MCF 10A (cell line): ENCODE measurements around the gene ZNF827. TPM values are rescaled to one million over a fixed set of nuclear protein-coding genes. Genes with fewer than 3 reads are reported as not detected.
A peak's percentile ranks its signal among the peaks of the same experiment; 100 is the strongest.
"Not testable (repeated sequence)": the region's sequence is repeated elsewhere in the genome, so short reads cannot be mapped to it uniquely, and the experiment has no call there.

Experiments used
- BruUV-seq: library from RNA; stranded (reverse); fragments of 400-500 nt; replicated peaks from 2 replicates; lab custom pipeline; 2021; lab: Mats Ljungman, UMichigan
- CTCF ChIA-PET: fragments of 300-600 bp; sonication (Branson Sonifier 250); formaldehyde crosslinking; extraction: SDS; loops from one replicate; lab custom pipeline; 2021; ENCODE audit warnings: antibody characterized with exemption, inconsistent platforms; lab: Yijun Ruan, JAX
- POLR2A ChIA-PET: fragments of 300-600, 350-650 bp; sonication (Branson Sonifier 250); formaldehyde crosslinking; extraction: SDS; loops from one replicate; lab custom pipeline; 2020; ENCODE audit warnings: antibody characterized with exemption, inconsistent platforms; lab: Yijun Ruan, JAX
- DNase-seq: peaks from one replicate; pipeline ENCODE4 v3.0.0-alpha.2; 2018; ENCODE audit not compliant: unreplicated experiment
- H3K27ac Mint-ChIP-seq: one replicate; pipeline ENCODE4 v1.8.0; 2022; ENCODE audit warnings: mild to moderate bottlenecking, low read depth, mixed read lengths; ENCODE audit not compliant: unreplicated experiment
- H3K27me3 Mint-ChIP-seq: one replicate; pipeline ENCODE4 v1.8.0; 2022; ENCODE audit warnings: mixed read lengths; ENCODE audit not compliant: insufficient read depth, unreplicated experiment
- H3K36me3 Mint-ChIP-seq: one replicate; pipeline ENCODE4 v1.8.0; 2022; ENCODE audit warnings: mild to moderate bottlenecking, moderate library complexity, mixed read lengths; ENCODE audit not compliant: insufficient read depth, unreplicated experiment
- H3K4me1 Mint-ChIP-seq: one replicate; pipeline ENCODE4 v1.8.0; 2022; ENCODE audit warnings: mixed read lengths; ENCODE audit not compliant: insufficient read depth, unreplicated experiment
- H3K4me3 Mint-ChIP-seq: one replicate; pipeline ENCODE4 v1.8.0; 2022; ENCODE audit warnings: mild to moderate bottlenecking, moderate library complexity, mixed read lengths; ENCODE audit not compliant: unreplicated experiment
- H3K9me3 Mint-ChIP-seq: one replicate; pipeline ENCODE4 v1.8.0; 2022; ENCODE audit warnings: mixed read lengths; ENCODE audit not compliant: unreplicated experiment
- intact Hi-C: fragments of 100-400 bp; cut with micrococcal nuclease; formaldehyde crosslinking; loops from 2 replicates; pipeline ENCODE4 v1.14.1; 2022
- total RNA-seq: library from RNA; stranded (reverse); gene quantifications from 2 replicates; pipeline ENCODE4 v1.2.3, GENCODE V29; 2022
- TF ChIP-seq, protein P1 (sequence below): fragments of 200-600 bp; IDR thresholded peaks from one replicate; pipeline ENCODE4 v1.8.0; 2022; ENCODE audit warnings: antibody characterized with exemption, mild to moderate bottlenecking; ENCODE audit not compliant: unreplicated experiment

Gene ZNF827
- total RNA-seq, 1 experiment from 2014 or later, result 11.3 TPM

DNA sequence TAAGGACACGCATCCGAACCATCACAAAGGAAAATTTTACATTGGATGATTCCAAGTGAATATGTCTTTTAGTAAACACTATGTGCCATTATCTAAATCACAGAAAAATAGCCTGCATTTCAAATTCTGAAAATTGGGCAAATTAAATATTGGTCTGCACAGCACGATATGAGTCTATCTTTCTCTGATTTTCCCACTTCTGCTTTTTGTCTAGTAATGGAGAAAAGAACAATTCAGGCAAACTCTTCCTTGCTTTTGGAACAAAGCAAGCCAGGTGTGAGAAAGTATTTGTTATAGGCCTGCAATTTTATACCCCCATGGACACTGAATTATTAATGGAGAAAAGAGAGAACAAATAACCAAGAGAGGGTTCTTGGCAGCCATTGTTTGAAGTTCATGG is 97.8 kb downstream of the ZNF827 start:
- H3K27ac Mint-ChIP-seq, result no peak overlapping the region
- ChIA-PET CTCF (interaction anchor here (0.6 to 2.4 kb wide), 4 partner anchors 12 to 219 kb away, joined by 3 to 8 read pairs (median 4); no protein-coding TSS in a partner anchor), POLR2A (interaction anchor here (0.6 to 1.9 kb wide), 2 partner anchors 37 to 114 kb away, joined by 3 to 4 read pairs; no protein-coding TSS in a partner anchor)
- H3K4me3 Mint-ChIP-seq, result no peak overlapping the region
- intact Hi-C loops, result no loop called here
- peaks cover 7% of the 10 kb centered on the region for H3K36me3 Mint-ChIP-seq
- H3K9me3 Mint-ChIP-seq, result no peaks in the 10 kb centered on the region
- no TSS peak for BruUV-seq
- TF ChIP-seq, protein P1, sequence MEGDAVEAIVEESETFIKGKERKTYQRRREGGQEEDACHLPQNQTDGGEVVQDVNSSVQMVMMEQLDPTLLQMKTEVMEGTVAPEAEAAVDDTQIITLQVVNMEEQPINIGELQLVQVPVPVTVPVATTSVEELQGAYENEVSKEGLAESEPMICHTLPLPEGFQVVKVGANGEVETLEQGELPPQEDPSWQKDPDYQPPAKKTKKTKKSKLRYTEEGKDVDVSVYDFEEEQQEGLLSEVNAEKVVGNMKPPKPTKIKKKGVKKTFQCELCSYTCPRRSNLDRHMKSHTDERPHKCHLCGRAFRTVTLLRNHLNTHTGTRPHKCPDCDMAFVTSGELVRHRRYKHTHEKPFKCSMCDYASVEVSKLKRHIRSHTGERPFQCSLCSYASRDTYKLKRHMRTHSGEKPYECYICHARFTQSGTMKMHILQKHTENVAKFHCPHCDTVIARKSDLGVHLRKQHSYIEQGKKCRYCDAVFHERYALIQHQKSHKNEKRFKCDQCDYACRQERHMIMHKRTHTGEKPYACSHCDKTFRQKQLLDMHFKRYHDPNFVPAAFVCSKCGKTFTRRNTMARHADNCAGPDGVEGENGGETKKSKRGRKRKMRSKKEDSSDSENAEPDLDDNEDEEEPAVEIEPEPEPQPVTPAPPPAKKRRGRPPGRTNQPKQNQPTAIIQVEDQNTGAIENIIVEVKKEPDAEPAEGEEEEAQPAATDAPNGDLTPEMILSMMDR, result no peak
- H3K27me3 Mint-ChIP-seq, result no peaks in the 10 kb centered on the region
- H3K4me1 Mint-ChIP-seq, result peaks cover 41% of the 10 kb centered on the region
- no peak for DNase-seq

DNA sequence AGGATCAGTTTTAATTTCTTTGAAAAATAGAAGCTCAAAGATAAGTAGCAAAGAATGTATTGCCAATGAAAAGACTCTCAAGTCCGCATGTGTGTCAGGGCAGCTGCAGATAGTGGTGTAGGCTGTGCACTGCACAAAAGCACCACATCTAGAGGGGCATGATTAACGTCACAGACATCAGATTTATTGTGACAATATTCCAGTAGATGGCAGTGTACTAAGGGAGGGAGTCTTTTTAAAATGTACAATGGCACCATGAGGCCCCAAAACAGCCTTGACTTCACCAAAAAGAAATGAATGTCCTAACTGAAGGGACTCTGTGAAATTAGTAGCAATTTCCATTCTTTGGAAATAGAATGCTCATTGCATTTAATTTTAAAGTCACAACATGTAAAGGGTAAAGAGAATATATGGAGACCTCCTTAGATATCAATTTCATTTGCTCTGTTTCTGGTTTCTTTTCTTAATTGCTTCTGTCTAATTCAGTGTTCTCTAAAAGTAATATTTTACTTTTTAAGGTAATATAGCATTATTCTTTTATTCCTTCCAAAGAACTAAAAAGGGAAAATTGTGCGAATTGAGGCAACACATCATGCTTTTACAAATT is 98.4 kb downstream of the ZNF827 start:
- Mint-ChIP-seq H3K4me1 (peaks cover 41% of the 10 kb centered on the region), H3K27me3 (no peaks in the 10 kb centered on the region), H3K9me3 (no peaks in the 10 kb centered on the region), H3K4me3 (no peak overlapping the region), H3K36me3 (peaks cover 7% of the 10 kb centered on the region), H3K27ac (no peak overlapping the region)
- POLR2A ChIA-PET, result no interaction called here
- BruUV-seq, result no TSS peak
- intact Hi-C loops, result no loop called here
- CTCF ChIA-PET, result interaction anchor here (0.6 to 1.7 kb wide), 7 partner anchors 8 to 1882 kb away, joined by 3 to 4 read pairs (median 3); no protein-coding TSS in a partner anchor
- TF ChIP-seq, protein P1, result peak; percentile 22
- DNase-seq, result peak; percentile 57

DNA sequence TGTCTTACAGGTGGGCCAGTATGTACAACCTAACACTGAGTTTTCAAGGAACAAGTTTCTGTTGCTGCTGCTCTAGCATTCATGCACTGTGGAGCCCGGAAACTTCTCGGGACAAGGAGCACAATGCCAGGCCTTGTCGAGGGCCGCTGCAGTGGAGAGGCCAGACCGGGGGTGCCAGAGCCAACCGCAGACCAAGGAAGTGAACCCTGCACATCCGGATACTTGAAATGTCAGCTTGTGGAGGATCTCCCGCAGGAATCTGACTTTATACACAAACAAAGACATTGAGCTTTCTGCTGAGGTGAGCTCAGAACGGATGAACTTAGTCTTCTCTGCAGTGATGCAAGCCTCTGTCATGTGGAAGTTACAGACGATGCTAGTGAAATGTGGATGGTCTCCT is 99.5 kb downstream of the ZNF827 start:
- Mint-ChIP-seq H3K9me3 (no peaks in the 10 kb centered on the region), H3K27ac (no peak overlapping the region), H3K36me3 (peaks cover 7% of the 10 kb centered on the region), H3K27me3 (no peaks in the 10 kb centered on the region), H3K4me3 (no peak overlapping the region), H3K4me1 (peaks cover 41% of the 10 kb centered on the region)
- DNase-seq, result no peak
- no TSS peak for BruUV-seq
- intact Hi-C loops, result no loop called here
- CTCF ChIA-PET, result interaction anchor here (0.6 to 1.7 kb wide), 4 partner anchors 9 to 1750 kb away, joined by 3 to 6 read pairs (median 3); no protein-coding TSS in a partner anchor
- TF ChIP-seq, protein P1, result no peak
- POLR2A ChIA-PET, result interaction anchor here (0.6 kb wide), 1 partner anchor 31 kb away, joined by 3 read pairs; no protein-coding TSS in a partner anchor

DNA sequence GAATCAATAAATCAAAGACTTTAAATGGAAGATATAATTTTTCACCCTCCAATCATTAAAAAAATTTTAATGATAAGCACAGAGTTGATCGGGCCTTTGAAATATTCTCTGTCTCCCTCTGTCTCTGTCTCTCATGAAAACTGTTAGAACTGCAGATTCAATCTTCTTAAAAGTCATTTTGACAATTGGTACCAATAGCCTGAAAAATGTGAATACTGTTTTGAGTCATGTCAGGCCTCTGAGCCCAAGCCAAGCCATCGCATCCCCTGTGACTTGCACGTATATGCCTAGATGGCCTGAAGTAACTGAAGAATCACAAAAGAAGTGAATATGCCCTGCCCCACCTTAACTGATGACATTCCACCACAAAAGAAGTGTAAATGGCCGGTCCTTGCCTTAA is 106.2 kb downstream of the ZNF827 start:
- CTCF ChIA-PET, H3K36me3 Mint-ChIP-seq, intact Hi-C loops, H3K4me1 Mint-ChIP-seq, H3K9me3 Mint-ChIP-seq, BruUV-seq, POLR2A ChIA-PET, H3K4me3 Mint-ChIP-seq, H3K27me3 Mint-ChIP-seq, H3K27ac Mint-ChIP-seq, DNase-seq: not testable (repeated sequence)
